CD4-positive, alpha-beta T cell (primary cell): ENCODE data around the gene APOB. TPM values are rescaled to one million over a fixed set of nuclear protein-coding genes. Genes with fewer than 3 reads are reported as not detected.

ENCODE experiments used
- ATAC-seq: fragments of 200-7000 bp; cut with Tn5 transposase; one replicate; pipeline ENCODE4 v1.10.0; 2022; ENCODE audit warnings: mild to moderate bottlenecking; ENCODE audit not compliant: poor library complexity
- CTCF ChIA-PET: fragments of 350-600 bp; sonication (Branson Sonifier 250); formaldehyde crosslinking; loops from one replicate; lab custom pipeline; 2021; ENCODE audit warnings: antibody characterized with exemption, inconsistent platforms; lab: Charles Lee
- POLR2A ChIA-PET: fragments of 350-600 bp; sonication (Branson Sonifier 250); formaldehyde crosslinking; loops from one replicate; lab custom pipeline; 2021; ENCODE audit warnings: antibody characterized with exemption, inconsistent platforms; lab: Charles Lee
- DNase-seq, 14 experiments: peaks; one replicate each; pipeline ENCODE4 v3.0.0-alpha.2; 2013 to 2020; ENCODE audit warnings: mixed read lengths in 2 of 14
- H3K27ac ChIP-seq, 2 donors: one replicate each; pipeline versions ENCODE4 v1.5.1 to v1.7.0; 2013; ENCODE audit warnings: low read length in 2 of 2, low read depth in 1 of 2, mild to moderate bottlenecking in 1 of 2
- H3K27me3 ChIP-seq, 2 experiments: 1 replicate in 1 of 2; 2 replicates in 1 of 2; pipeline versions ENCODE4 v1.6.1 to v1.7.0; 2013; ENCODE audit warnings: low read length in 2 of 2, control low read depth in 1 of 2, mild to moderate bottlenecking in 1 of 2, moderate library complexity in 1 of 2; ENCODE audit not compliant: insufficient read depth in 2 of 2, control insufficient read depth in 1 of 2
- H3K36me3 ChIP-seq: one replicate; pipeline ENCODE4 v1.6.1; 2013; ENCODE audit warnings: low read length, control low read depth; ENCODE audit not compliant: insufficient read depth
- H3K4me1 ChIP-seq: one replicate; pipeline ENCODE4 v1.6.1; 2013; ENCODE audit warnings: low read length, control low read depth; ENCODE audit not compliant: insufficient read depth
- H3K4me3 ChIP-seq: one replicate; pipeline ENCODE4 v1.5.1; 2013; ENCODE audit warnings: mild to moderate bottlenecking, low read length, moderate library complexity
- H3K9me3 ChIP-seq, 2 experiments: 1 replicate in 1 of 2; 2 replicates in 1 of 2; pipeline versions ENCODE4 v1.6.1 to v1.7.0; 2013; ENCODE audit warnings: low read length in 2 of 2, mild to moderate bottlenecking in 2 of 2, control low read depth in 1 of 2, moderate library complexity in 1 of 2; ENCODE audit not compliant: control insufficient read depth in 1 of 2, insufficient read depth in 1 of 2
- H3K27ac Mint-ChIP-seq: one replicate; pipeline ENCODE4 v1.8.0; 2020; ENCODE audit warnings: mixed read lengths
- H3K27me3 Mint-ChIP-seq: one replicate; pipeline ENCODE4 v1.8.0; 2021; ENCODE audit warnings: mixed read lengths
- H3K36me3 Mint-ChIP-seq: one replicate; pipeline ENCODE4 v1.8.0; 2021; ENCODE audit warnings: low read depth, mixed read lengths
- H3K4me1 Mint-ChIP-seq: one replicate; pipeline ENCODE4 v1.8.0; 2021; ENCODE audit warnings: low read depth, mixed read lengths
- H3K4me3 Mint-ChIP-seq: one replicate; pipeline ENCODE4 v1.8.0; 2020; ENCODE audit warnings: mild to moderate bottlenecking, mixed read lengths
- H3K9me3 Mint-ChIP-seq: one replicate; pipeline ENCODE4 v1.8.0; 2020; ENCODE audit warnings: mixed read lengths
- CTCF ChIP-seq: fragments of 200-600 bp; IDR thresholded peaks from one replicate; pipeline ENCODE4 v1.8.0; 2022; ENCODE audit warnings: antibody characterized with exemption, mild to moderate bottlenecking
- intact Hi-C, 2 experiments: fragments of 100-400 bp; cut with DNase I in 1 of 2; cut with micrococcal nuclease in 1 of 2; formaldehyde crosslinking; loops; one replicate each; pipeline versions ENCODE4 v1.15.1 to v1.9.0; 2023 to 2025; cut with DNase I, micrococcal nuclease
- total RNA-seq, 174 experiments: library from RNA in 2 of 174; stranded (reverse) in 2 of 174; gene quantifications; one replicate each; pipeline ENCODE4 v1.2.3 and lab custom pipeline; 2021 to 2026

The APOB gene
- total RNA-seq, 2 experiments from 2014 or later: not detected

GRCh38 chr2:21022792-21023367 is 21.0 kb downstream of the APOB start:
- intact Hi-C loops: no loop called here
- ATAC-seq (no peak), DNase-seq (no peak)
- H3K27ac ChIP-seq: no peak overlapping the region
- no peaks in the 10 kb centered on the region for H3K9me3 ChIP-seq
- Mint-ChIP-seq H3K4me1 (no peaks in the 10 kb centered on the region), H3K4me3 (no peak overlapping the region), H3K27ac (no peak overlapping the region), H3K27me3 (peaks cover 19% of the 10 kb centered on the region), H3K9me3 (no peaks in the 10 kb centered on the region), H3K36me3 (no peaks in the 10 kb centered on the region)
- TF ChIP-seq CTCF: no peak
- H3K36me3 ChIP-seq: no peaks in the 10 kb centered on the region
- ChIA-PET POLR2A (no interaction called here), CTCF (no interaction called here)
- H3K4me1 ChIP-seq: no peaks in the 10 kb centered on the region
- H3K27me3 ChIP-seq: peaks cover 0 to under 1% of the 10 kb centered on the region in 2 experiments
- no peak overlapping the region for H3K4me3 ChIP-seq

- ATAC-seq: no peak
- POLR2A ChIA-PET: no interaction called here
- no peak for DNase-seq
These were observed 22.4 kb downstream of the APOB start for GRCh38 chr2:21021430-21021829.

GRCh38 chr2:21020668-21021288 is 23.1 kb downstream of the APOB start:
- ATAC-seq: no peak
- Mint-ChIP-seq H3K27me3 (peaks cover 17% of the 10 kb centered on the region), H3K9me3 (no peaks in the 10 kb centered on the region), H3K4me1 (no peaks in the 10 kb centered on the region), H3K36me3 (no peaks in the 10 kb centered on the region), H3K27ac (no peak overlapping the region), H3K4me3 (no peak overlapping the region)
- no peak overlapping the region for H3K4me3 ChIP-seq
- intact Hi-C loops: no loop called here
- H3K27ac ChIP-seq: no peak overlapping the region
- ChIA-PET CTCF (no interaction called here), POLR2A (no interaction called here)
- no peak for DNase-seq
- no peaks in the 10 kb centered on the region for H3K36me3 ChIP-seq
- no peaks in the 10 kb centered on the region for H3K27me3 ChIP-seq
- H3K9me3 ChIP-seq: no peaks in the 10 kb centered on the region
- TF ChIP-seq CTCF: no peak
- no peaks in the 10 kb centered on the region for H3K4me1 ChIP-seq

More at GRCh38 chr2:21021430-21021829, 22.4 kb downstream of the APOB start:
- H3K4me3 Mint-ChIP-seq: no peak overlapping the region
- intact Hi-C loops: no loop called here
- no peak for TF ChIP-seq CTCF
- H3K9me3 Mint-ChIP-seq: no peaks in the 10 kb centered on the region
- Histone ChIP-seq H3K9me3 (no peaks in the 10 kb centered on the region), H3K36me3 (no peaks in the 10 kb centered on the region), H3K4me1 (no peaks in the 10 kb centered on the region), H3K4me3 (no peak overlapping the region), H3K27ac (no peak overlapping the region), H3K27me3 (no peaks in the 10 kb centered on the region)
- H3K4me1 Mint-ChIP-seq: no peaks in the 10 kb centered on the region
- no peaks in the 10 kb centered on the region for H3K36me3 Mint-ChIP-seq
- peaks cover 17% of the 10 kb centered on the region for H3K27me3 Mint-ChIP-seq
- CTCF ChIA-PET: no interaction called here
- no peak overlapping the region for H3K27ac Mint-ChIP-seq
